Ishikawa (cell line): ENCODE results near the gene GARIN5A.

ENCODE experiments used
- CEBPB ChIP-seq: IDR thresholded peaks from 2 replicates; pipeline ENCODE4 v1.6.1; 2012
- EGR1 ChIP-seq: IDR thresholded peaks from 2 replicates; pipeline ENCODE4 v1.6.1; 2012
- EP300 ChIP-seq: IDR thresholded peaks from 2 replicates; pipeline ENCODE4 v1.6.1; 2012; ENCODE audit warnings: borderline replicate concordance
- RAD21 ChIP-seq: IDR thresholded peaks from 2 replicates; pipeline ENCODE4 v1.6.1; 2012; ENCODE audit warnings: low read depth
- REST ChIP-seq: IDR thresholded peaks from 2 replicates; pipeline ENCODE4 v1.6.1; 2012; ENCODE audit warnings: low read depth, mild to moderate bottlenecking
- TF ChIP-seq, protein P1 (sequence below): IDR thresholded peaks from 2 replicates; pipeline ENCODE4 v1.6.1; 2012
- TF ChIP-seq, protein P2 (sequence below): IDR thresholded peaks from 2 replicates; pipeline ENCODE4 v1.6.1; 2012

- TF ChIP-seq, protein P1, sequence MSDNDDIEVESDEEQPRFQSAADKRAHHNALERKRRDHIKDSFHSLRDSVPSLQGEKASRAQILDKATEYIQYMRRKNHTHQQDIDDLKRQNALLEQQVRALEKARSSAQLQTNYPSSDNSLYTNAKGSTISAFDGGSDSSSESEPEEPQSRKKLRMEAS, result no peak
- no peak for TF ChIP-seq REST
- TF ChIP-seq CEBPB, result no peak
- TF ChIP-seq EGR1, result no peak
- TF ChIP-seq, protein P2, sequence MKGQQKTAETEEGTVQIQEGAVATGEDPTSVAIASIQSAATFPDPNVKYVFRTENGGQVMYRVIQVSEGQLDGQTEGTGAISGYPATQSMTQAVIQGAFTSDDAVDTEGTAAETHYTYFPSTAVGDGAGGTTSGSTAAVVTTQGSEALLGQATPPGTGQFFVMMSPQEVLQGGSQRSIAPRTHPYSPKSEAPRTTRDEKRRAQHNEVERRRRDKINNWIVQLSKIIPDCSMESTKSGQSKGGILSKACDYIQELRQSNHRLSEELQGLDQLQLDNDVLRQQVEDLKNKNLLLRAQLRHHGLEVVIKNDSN, result no peak
- TF ChIP-seq EP300, result no peak
- TF ChIP-seq RAD21, result no peak
Observed at GRCh38 chr19:50501186-50501567, 24.5 kb upstream of the GARIN5A start.
